Fibroblast of lung (primary cell): ENCODE measurements around the gene ZFPM1.

Source experiments
- EZH2 ChIP-seq: IDR thresholded peaks from 2 replicates; pipeline ENCODE4 v1.5.1; 2012; ENCODE audit warnings: low read length, control low read depth, mild to moderate bottlenecking; ENCODE audit errors: missing control alignments
- TF ChIP-seq, protein P1 (sequence below), 2 donors: IDR thresholded peaks in 1 of 2; conservative IDR thresholded peaks in 1 of 2; 1 replicate in 1 of 2; 2 replicates in 1 of 2; pipeline ENCODE4 v1.5.1; 2011 to 2012; ENCODE audit warnings: low read length in 2 of 2, control low read depth in 1 of 2, inconsistent platforms in 1 of 2, low read depth in 1 of 2, mild to moderate bottlenecking in 1 of 2

DNA sequence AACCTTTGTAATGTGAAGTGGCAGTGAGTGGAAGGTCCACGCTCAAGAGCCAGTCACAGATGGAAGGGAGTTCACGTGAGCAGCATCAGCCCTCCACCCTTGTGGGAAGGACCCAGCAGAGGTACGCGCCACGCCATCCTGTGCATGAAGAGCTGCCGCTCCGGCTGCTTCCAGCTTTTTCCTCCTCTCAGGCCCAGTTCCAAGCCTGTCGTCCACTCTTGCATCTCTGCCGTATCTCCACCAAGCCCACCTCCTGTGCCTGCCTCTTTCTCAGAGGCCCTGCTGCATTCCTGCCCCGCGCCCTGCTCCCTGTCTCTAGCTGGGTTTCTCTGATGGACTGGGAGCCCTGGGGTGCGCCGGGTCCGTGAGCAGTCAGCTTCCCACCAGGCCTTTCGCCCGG lies 127.3 kb downstream of the ZFPM1 start:
- TF ChIP-seq, protein P1, sequence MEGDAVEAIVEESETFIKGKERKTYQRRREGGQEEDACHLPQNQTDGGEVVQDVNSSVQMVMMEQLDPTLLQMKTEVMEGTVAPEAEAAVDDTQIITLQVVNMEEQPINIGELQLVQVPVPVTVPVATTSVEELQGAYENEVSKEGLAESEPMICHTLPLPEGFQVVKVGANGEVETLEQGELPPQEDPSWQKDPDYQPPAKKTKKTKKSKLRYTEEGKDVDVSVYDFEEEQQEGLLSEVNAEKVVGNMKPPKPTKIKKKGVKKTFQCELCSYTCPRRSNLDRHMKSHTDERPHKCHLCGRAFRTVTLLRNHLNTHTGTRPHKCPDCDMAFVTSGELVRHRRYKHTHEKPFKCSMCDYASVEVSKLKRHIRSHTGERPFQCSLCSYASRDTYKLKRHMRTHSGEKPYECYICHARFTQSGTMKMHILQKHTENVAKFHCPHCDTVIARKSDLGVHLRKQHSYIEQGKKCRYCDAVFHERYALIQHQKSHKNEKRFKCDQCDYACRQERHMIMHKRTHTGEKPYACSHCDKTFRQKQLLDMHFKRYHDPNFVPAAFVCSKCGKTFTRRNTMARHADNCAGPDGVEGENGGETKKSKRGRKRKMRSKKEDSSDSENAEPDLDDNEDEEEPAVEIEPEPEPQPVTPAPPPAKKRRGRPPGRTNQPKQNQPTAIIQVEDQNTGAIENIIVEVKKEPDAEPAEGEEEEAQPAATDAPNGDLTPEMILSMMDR (conservative IDR thresholded peaks at IDR 0.05 in 1 of 2, IDR thresholded peaks at IDR 0.05 in 1 of 2; ENCODE audit: low read depth in 1 of 2, low read length in 2 of 2) = no peak
- no peak for TF ChIP-seq EZH2
